Mesendoderm (in vitro differentiated cells): Measurements from ENCODE around the gene TBC1D4.

Experiments used
- DNase-seq: peaks from one replicate; pipeline ENCODE4 v3.0.0; 2013
- H2AK5ac ChIP-seq: 2 replicates; pipeline ENCODE4 v1.6.1; 2013; ENCODE audit warnings: low read length, inconsistent platforms
- H2BK120ac ChIP-seq: 2 replicates; pipeline ENCODE4 v1.6.1; 2013; ENCODE audit warnings: low read depth, mild to moderate bottlenecking, low read length, moderate library complexity, mixed read lengths
- H2BK15ac ChIP-seq: replicated peaks from 2 replicates; pipeline ENCODE4 v1.6.1; 2013; ENCODE audit warnings: low read depth, mild to moderate bottlenecking, moderate library complexity
- H2BK5ac ChIP-seq: 2 replicates; pipeline ENCODE4 v1.6.1; 2013; ENCODE audit warnings: low read length, inconsistent platforms
- H3K18ac ChIP-seq: 2 replicates; pipeline ENCODE4 v1.6.1; 2013; ENCODE audit warnings: mild to moderate bottlenecking, low read length, mixed read lengths
- H3K23ac ChIP-seq: one replicate; pipeline ENCODE4 v1.6.1; 2013; ENCODE audit warnings: low read length
- H3K27ac ChIP-seq: 2 replicates; pipeline ENCODE4 v1.5.1; 2013; ENCODE audit warnings: low read depth, mild to moderate bottlenecking, inconsistent platforms, low read length, moderate library complexity
- H3K27me3 ChIP-seq: 2 replicates; pipeline ENCODE4 v1.6.1; 2013; ENCODE audit warnings: low read length, control low read depth, mild to moderate bottlenecking, inconsistent platforms; ENCODE audit not compliant: insufficient read depth, poor library complexity
- H3K36me3 ChIP-seq: 2 replicates; pipeline ENCODE4 v1.6.1; 2013; ENCODE audit warnings: low read length, inconsistent platforms; ENCODE audit not compliant: control insufficient read depth, insufficient read depth
- H3K4ac ChIP-seq: one replicate; pipeline ENCODE4 v1.6.1; 2013; ENCODE audit warnings: low read depth, mild to moderate bottlenecking, low read length, moderate library complexity
- H3K4me1 ChIP-seq: 2 replicates; pipeline ENCODE4 v1.6.1; 2013; ENCODE audit warnings: low read depth, low read length, inconsistent platforms; ENCODE audit not compliant: control insufficient read depth
- H3K4me2 ChIP-seq: 2 replicates; pipeline ENCODE4 v1.6.1; 2013; ENCODE audit warnings: low read length
- H3K4me3 ChIP-seq: 2 replicates; pipeline ENCODE4 v1.5.1; 2013; ENCODE audit warnings: mild to moderate bottlenecking, low read length
- H3K56ac ChIP-seq: one replicate; pipeline ENCODE4 v1.6.1; 2013; ENCODE audit warnings: low read length
- H3K79me1 ChIP-seq: 2 replicates; pipeline ENCODE4 v1.6.1; 2013; ENCODE audit warnings: low read length, inconsistent platforms
- H3K79me2 ChIP-seq: 2 replicates; pipeline ENCODE4 v1.6.1; 2013; ENCODE audit warnings: mild to moderate bottlenecking, low read length; ENCODE audit not compliant: control insufficient read depth, insufficient read depth
- H3K9ac ChIP-seq: 2 replicates; pipeline ENCODE4 v1.6.1; 2013; ENCODE audit warnings: low read length, inconsistent platforms
- H4K5ac ChIP-seq: one replicate; pipeline ENCODE4 v1.6.1; 2013; ENCODE audit warnings: low read length
- H4K8ac ChIP-seq: one replicate; pipeline ENCODE4 v1.6.1; 2013; ENCODE audit warnings: low read depth, mild to moderate bottlenecking, control low read depth, low read length, moderate library complexity
- WGBS: extraction: QIAGEN DNeasy Blood & Tissue Kit; methylation state at CpG from one replicate; pipeline ENCODE4 v1.1.7; 2013; ENCODE audit warnings: low lambda C conversion rate, missing lambda C conversion rate; ENCODE audit not compliant: insufficient coverage; ENCODE audit errors: extremely low coverage; 5-methylcytosine and 5-hydroxymethylcytosine counted together

TBC1D4 gene

GRCh38 chr13:75432811-75433244, 49.1 kb downstream of the TBC1D4 start:
- Histone ChIP-seq H3K79me2 (peaks cover 2% of the 10 kb centered on the region), H2BK15ac (no peak overlapping the region)
- no CpG with 5 or more reads among the region's 5 CpGs for WGBS

GRCh38 chr13:75432045-75432444, 49.9 kb downstream of the TBC1D4 start:
- Histone ChIP-seq H3K18ac (no peak overlapping the region), H3K4me1 (no peaks in the 10 kb centered on the region), H3K27ac (no peak overlapping the region), H2BK120ac (no peak overlapping the region), H2BK15ac (no peak overlapping the region), H2AK5ac (no peak overlapping the region), H3K4me3 (no peak overlapping the region), H3K56ac (no peak overlapping the region), H3K27me3 (no peaks in the 10 kb centered on the region), H3K4ac (no peak overlapping the region), H3K79me1 (peaks cover 7% of the 10 kb centered on the region), H2BK5ac (no peak overlapping the region), H3K79me2 (peaks cover 2% of the 10 kb centered on the region), H4K8ac (no peak overlapping the region), H3K23ac (no peak overlapping the region), H3K4me2 (no peak overlapping the region), H3K9ac (no peak overlapping the region), H3K36me3 (no peaks in the 10 kb centered on the region), H4K5ac (no peak overlapping the region)
- DNase-seq: peak; percentile 53
- WGBS: no CpG with 5 or more reads among the region's 2 CpGs

More at GRCh38 chr13:75432811-75433244, 49.1 kb downstream of the TBC1D4 start:
- Histone ChIP-seq H3K79me1 (peaks cover 7% of the 10 kb centered on the region), H3K56ac (no peak overlapping the region), H3K4ac (no peak overlapping the region), H3K4me2 (no peak overlapping the region), H3K27ac (no peak overlapping the region), H2BK120ac (no peak overlapping the region), H3K27me3 (no peaks in the 10 kb centered on the region), H2AK5ac (no peak overlapping the region), H3K23ac (no peak overlapping the region), H4K5ac (no peak overlapping the region), H4K8ac (no peak overlapping the region), H3K4me3 (no peak overlapping the region), H3K9ac (no peak overlapping the region), H3K4me1 (no peaks in the 10 kb centered on the region), H3K18ac (no peak overlapping the region), H3K36me3 (no peaks in the 10 kb centered on the region), H2BK5ac (no peak overlapping the region)
- DNase-seq: no peak

GRCh38 chr13:75430436-75431209, 51.3 kb downstream of the TBC1D4 start:
- no peak overlapping the region for H2BK5ac ChIP-seq
- no peak for DNase-seq
- no peak overlapping the region for H4K8ac ChIP-seq
- no peaks in the 10 kb centered on the region for H3K36me3 ChIP-seq
- H3K23ac ChIP-seq: no peak overlapping the region
- WGBS: no CpG with 5 or more reads among the region's 8 CpGs
- no peak overlapping the region for H3K9ac ChIP-seq
- no peak overlapping the region for H3K4me2 ChIP-seq
- H3K27ac ChIP-seq: no peak overlapping the region
- H2BK15ac ChIP-seq: no peak overlapping the region
- peaks cover 7% of the 10 kb centered on the region for H3K79me1 ChIP-seq
- no peak overlapping the region for H3K4me3 ChIP-seq
- no peak overlapping the region for H4K5ac ChIP-seq
- no peak overlapping the region for H3K4ac ChIP-seq
- H3K4me1 ChIP-seq: no peaks in the 10 kb centered on the region
- H3K56ac ChIP-seq: no peak overlapping the region
- no peak overlapping the region for H3K18ac ChIP-seq
- no peaks in the 10 kb centered on the region for H3K27me3 ChIP-seq
- no peak overlapping the region for H2BK120ac ChIP-seq
- H3K79me2 ChIP-seq: peaks cover 2% of the 10 kb centered on the region
- H2AK5ac ChIP-seq: no peak overlapping the region

GRCh38 chr13:75426421-75426820, 55.5 kb downstream of the TBC1D4 start:
- Histone ChIP-seq H2AK5ac (no peak overlapping the region), H3K27me3 (no peaks in the 10 kb centered on the region), H3K4me3 (no peak overlapping the region), H3K79me1 (peaks cover 5% of the 10 kb centered on the region), H2BK5ac (no peak overlapping the region), H2BK15ac (no peak overlapping the region), H3K4me1 (no peaks in the 10 kb centered on the region), H3K9ac (no peak overlapping the region), H3K18ac (no peak overlapping the region), H4K8ac (no peak overlapping the region), H3K36me3 (no peaks in the 10 kb centered on the region), H3K79me2 (no peaks in the 10 kb centered on the region), H3K4ac (no peak overlapping the region), H4K5ac (no peak overlapping the region), H3K23ac (no peak overlapping the region), H3K27ac (no peak overlapping the region), H2BK120ac (no peak overlapping the region), H3K4me2 (no peak overlapping the region), H3K56ac (no peak overlapping the region)
- DNase-seq: no peak

DNA sequence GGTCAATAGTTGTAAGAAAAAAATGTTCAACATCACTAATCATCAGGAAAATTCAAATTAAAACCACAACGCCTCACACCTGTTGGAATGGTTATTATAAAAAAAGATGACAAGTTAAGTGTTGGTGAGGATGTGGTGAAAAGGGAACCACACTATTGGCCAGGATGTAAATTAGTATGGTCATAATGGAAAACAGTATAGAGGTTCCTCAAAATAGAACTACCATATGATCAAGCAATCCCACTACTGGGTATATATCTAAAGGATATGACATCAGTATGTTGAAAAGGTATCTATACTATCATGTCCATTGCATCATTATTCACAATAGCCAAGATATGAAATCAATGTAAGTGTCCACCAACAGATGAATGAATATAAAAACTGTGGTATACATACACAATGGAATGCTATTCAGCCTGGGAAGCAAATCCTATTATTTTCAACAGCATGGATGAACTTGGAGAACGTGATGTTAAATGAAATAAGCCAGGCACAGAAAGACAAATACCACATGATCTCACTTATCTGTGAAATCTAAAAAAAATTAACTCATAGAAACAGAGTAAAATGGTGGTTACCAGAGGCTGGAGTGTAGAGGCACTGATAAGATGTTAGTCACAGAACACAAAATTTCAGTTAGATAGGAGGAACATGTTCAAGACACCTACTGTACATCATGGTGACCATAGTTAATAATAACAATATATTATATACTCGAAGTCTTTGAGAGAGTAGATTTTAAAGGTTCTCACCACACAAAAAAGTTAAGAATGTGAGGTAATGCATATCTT, 56.6 kb downstream of the TBC1D4 start:
- Histone ChIP-seq H4K5ac (no peak overlapping the region), H3K18ac (no peak overlapping the region), H3K4ac (no peak overlapping the region), H3K4me3 (no peak overlapping the region), H3K79me1 (peaks cover 2% of the 10 kb centered on the region), H2BK5ac (no peak overlapping the region), H2AK5ac (no peak overlapping the region), H3K27ac (no peak overlapping the region), H2BK15ac (no peak overlapping the region), H3K27me3 (no peaks in the 10 kb centered on the region), H3K9ac (no peak overlapping the region), H3K79me2 (no peaks in the 10 kb centered on the region), H3K36me3 (no peaks in the 10 kb centered on the region), H2BK120ac (no peak overlapping the region), H3K23ac (no peak overlapping the region), H3K56ac (no peak overlapping the region), H3K4me2 (no peak overlapping the region), H3K4me1 (peaks cover 1% of the 10 kb centered on the region), H4K8ac (no peak overlapping the region)
- DNase-seq: no peak
- no CpG with 5 or more reads among the region's 3 CpGs for WGBS
